Neutrophil (primary cell): ENCODE data around the gene RAB6A.
A peak's percentile ranks its signal among the peaks of the same experiment; 100 is the strongest.

ENCODE experiments used
- H3K27ac ChIP-seq: fragments of 200-600 bp; sonication (generic); 2 replicates; pipeline ENCODE4 v1.5.1; 2016; ENCODE audit warnings: mild to moderate bottlenecking, moderate library complexity
- H3K27me3 ChIP-seq: fragments of 200-600 bp; sonication (generic); 2 replicates; pipeline ENCODE4 v1.6.0; 2016; ENCODE audit warnings: mild to moderate bottlenecking
- H3K36me3 ChIP-seq: fragments of 200-600 bp; sonication (generic); 2 replicates; pipeline ENCODE4 v1.5.1; 2017
- H3K4me1 ChIP-seq, 2 experiments: fragments of 200-600 bp in 1 of 2; sonication (generic) in 1 of 2; 1 replicate in 1 of 2; 2 replicates in 1 of 2; pipeline versions ENCODE4 v1.5.1 to v1.6.1; 2013 to 2016; ENCODE audit warnings: low read depth in 1 of 2, low read length in 1 of 2, mild to moderate bottlenecking in 1 of 2, moderate library complexity in 1 of 2; ENCODE audit not compliant: control insufficient read depth in 1 of 2, insufficient read depth in 1 of 2
- H3K4me3 ChIP-seq, 2 experiments: fragments of 200-600 bp in 1 of 2; sonication (generic) in 1 of 2; 1 replicate in 1 of 2; 2 replicates in 1 of 2; pipeline ENCODE4 v1.5.1; 2013 to 2016; ENCODE audit warnings: low read depth in 1 of 2, low read length in 1 of 2, mild to moderate bottlenecking in 1 of 2, moderate library complexity in 1 of 2
- H3K9me3 ChIP-seq: fragments of 200-600 bp; sonication (generic); 2 replicates; pipeline ENCODE4 v1.5.1; 2016
- TF ChIP-seq, protein P1 (sequence below): fragments of 200-600 bp; sonication (generic); IDR thresholded peaks from 2 replicates; pipeline ENCODE4 v1.5.1; 2016; ENCODE audit warnings: antibody characterized with exemption

The RAB6A gene

GRCh38 chr11:73760679-73761402 lies at the start of gene RAB6A:
Gene RAB6A, minus strand, starts transcription at chr11:73761074. Its CDS starts 439 bp downstream, at chr11:73760635.
- Histone ChIP-seq H3K9me3 (no peaks in the 10 kb centered on the region), H3K27me3 (peaks cover 7% of the 10 kb centered on the region), H3K4me1 (peaks cover 38 to 45% of the 10 kb centered on the region in 2 experiments), H3K4me3 (peak within 1 kb of the TSS; percentile 90 to 93), H3K27ac (peak within 1 kb of the TSS; percentile 94), H3K36me3 (no peaks in the 10 kb centered on the region)
- TF ChIP-seq, protein P1, sequence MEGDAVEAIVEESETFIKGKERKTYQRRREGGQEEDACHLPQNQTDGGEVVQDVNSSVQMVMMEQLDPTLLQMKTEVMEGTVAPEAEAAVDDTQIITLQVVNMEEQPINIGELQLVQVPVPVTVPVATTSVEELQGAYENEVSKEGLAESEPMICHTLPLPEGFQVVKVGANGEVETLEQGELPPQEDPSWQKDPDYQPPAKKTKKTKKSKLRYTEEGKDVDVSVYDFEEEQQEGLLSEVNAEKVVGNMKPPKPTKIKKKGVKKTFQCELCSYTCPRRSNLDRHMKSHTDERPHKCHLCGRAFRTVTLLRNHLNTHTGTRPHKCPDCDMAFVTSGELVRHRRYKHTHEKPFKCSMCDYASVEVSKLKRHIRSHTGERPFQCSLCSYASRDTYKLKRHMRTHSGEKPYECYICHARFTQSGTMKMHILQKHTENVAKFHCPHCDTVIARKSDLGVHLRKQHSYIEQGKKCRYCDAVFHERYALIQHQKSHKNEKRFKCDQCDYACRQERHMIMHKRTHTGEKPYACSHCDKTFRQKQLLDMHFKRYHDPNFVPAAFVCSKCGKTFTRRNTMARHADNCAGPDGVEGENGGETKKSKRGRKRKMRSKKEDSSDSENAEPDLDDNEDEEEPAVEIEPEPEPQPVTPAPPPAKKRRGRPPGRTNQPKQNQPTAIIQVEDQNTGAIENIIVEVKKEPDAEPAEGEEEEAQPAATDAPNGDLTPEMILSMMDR: peak; percentile 92

DNA sequence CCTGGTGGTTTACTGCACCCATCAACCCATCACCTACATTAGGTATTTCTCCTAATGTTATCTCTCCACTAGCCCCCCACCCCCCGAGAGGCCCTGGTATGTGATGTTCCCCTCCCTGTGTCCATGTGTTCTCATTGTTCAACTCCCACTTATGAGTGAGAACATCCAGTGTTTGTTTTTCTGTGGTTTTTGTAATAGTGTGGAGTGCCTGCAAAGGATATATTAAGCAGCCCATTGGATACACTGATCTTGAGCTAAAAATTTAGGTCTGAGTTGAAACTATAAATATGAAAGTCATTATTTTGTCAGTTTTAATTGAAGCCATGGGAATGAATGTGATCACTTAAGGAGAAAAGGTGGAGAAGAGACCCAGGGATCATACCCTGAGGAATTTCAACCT lies 49.8 kb upstream of the RAB6A start:
- TF ChIP-seq, protein P1: no peak
- Histone ChIP-seq H3K36me3 (peaks cover 6% of the 10 kb centered on the region), H3K27ac (no peak overlapping the region), H3K9me3 (no peaks in the 10 kb centered on the region), H3K4me1 (no peaks in the 10 kb centered on the region), H3K4me3 (no peak overlapping the region), H3K27me3 (no peaks in the 10 kb centered on the region)

DNA sequence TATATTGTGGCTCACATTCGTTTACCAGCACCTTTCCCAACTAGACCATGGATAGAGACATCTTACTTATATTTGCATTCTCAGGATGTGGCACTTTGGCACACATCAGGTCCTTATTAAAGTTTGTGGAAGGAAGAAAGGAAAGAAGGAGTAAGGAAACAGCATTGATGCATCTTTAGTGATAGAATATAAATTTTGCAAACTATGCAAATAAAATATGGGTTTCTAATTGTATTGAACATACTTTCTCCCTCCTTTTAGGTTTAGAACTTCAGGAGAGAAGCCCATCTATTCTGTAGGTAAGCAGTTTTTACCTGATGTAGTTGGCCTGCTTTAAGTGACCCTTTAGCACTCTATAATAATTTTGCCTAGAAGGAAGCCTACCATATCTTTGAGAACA lies 47.2 kb upstream of the RAB6A start:
- Histone ChIP-seq H3K4me1 (no peaks in the 10 kb centered on the region), H3K36me3 (peaks cover 6% of the 10 kb centered on the region), H3K4me3 (no peak overlapping the region), H3K27me3 (no peaks in the 10 kb centered on the region), H3K27ac (no peak overlapping the region), H3K9me3 (no peaks in the 10 kb centered on the region)
- TF ChIP-seq, protein P1: no peak

DNA sequence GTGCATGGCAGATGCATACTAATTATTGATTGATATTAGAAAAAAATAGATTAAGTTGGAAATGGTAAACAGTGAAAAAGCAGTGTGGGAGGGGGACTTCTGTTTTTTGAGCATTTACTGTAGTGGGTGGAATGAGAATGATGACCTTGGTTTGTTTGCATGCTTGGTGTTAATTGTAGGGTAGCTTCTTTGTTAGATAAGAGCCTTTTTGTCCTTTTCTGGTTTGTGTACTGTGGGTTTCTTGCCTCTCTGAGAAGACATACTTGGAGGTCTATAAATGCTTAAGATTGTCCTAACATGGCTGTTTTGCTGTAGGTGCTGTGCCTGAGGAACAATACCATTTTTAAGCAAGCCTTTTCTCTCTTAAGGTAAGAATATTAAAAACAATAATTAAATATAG lies 43.8 kb upstream of the RAB6A start:
- H3K36me3 ChIP-seq: peaks cover 6% of the 10 kb centered on the region
- no peaks in the 10 kb centered on the region for H3K9me3 ChIP-seq
- no peak overlapping the region for H3K4me3 ChIP-seq
- no peaks in the 10 kb centered on the region for H3K4me1 ChIP-seq
- TF ChIP-seq, protein P1: no peak
- H3K27me3 ChIP-seq: no peaks in the 10 kb centered on the region
- H3K27ac ChIP-seq: no peak overlapping the region

DNA sequence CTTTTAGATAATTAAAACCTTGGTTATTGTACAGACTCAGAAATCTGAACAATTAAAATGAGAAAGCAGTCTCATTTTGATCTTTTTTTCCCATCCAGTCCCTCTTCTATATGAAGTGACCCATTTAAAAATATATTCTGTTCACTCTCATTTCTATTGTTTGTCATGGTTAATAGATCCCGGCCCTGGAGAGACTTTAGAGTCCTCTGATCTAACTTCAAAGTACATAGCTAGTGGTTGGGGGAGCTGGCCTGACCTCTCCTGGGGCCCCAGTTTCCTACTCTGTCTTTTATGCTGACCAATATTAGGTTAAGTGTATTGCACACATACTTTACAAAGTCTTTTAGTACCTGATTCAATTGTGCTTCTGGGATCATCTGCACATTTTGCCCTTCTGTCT lies 40.3 kb upstream of the RAB6A start:
- no peaks in the 10 kb centered on the region for H3K27me3 ChIP-seq
- no peaks in the 10 kb centered on the region for H3K9me3 ChIP-seq
- peaks cover 9% of the 10 kb centered on the region for H3K36me3 ChIP-seq
- H3K27ac ChIP-seq: no peak overlapping the region
- H3K4me1 ChIP-seq: no peaks in the 10 kb centered on the region
- no peak overlapping the region for H3K4me3 ChIP-seq
- TF ChIP-seq, protein P1: no peak
